Measurements from ENCODE around the gene MRPS18A.

Gene MRPS18A

DNA sequence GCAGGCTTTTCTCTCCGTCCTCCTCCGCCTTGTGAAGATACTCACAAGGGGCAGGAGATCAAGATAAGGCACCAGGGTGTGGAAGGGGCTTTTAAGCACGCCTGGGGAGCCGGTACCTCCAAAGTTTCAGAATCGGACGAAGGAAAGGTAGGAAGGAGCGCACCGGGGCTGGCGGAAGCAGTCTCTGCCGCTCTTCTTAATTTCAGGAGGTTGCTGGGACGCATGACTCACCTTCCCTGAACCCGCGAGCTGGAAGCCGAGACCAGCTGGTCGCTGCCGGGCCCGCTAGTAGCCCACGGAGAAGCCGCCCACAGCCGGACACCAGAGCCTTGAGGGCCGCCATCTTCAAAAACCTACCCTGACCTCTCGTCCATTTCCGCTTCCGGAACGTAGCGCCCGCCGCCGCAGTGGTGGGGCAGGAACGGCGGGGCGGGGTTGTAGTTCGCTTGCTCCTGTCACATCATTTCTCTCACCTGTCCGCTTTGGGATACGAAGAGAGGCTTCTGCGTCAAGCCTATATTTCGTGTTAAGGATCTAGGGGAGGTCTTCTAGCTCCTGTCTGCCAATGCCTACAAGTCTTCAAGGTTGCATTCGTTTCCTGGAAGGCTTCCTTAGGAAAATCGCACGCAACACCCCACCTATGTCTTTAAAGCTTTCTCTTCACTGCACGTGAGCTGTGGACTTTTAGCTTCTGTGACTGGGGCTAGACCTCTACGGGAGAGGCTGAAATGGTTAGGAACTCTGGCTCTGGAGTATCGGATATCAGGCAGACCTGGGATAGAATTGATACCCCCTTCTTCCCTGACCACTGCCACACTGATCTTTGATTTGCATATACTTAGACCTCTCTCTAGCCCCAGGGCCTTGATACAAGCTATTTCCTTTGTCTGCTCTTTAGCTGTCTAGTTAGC is at the start of gene MRPS18A:
Gene MRPS18A, minus strand, starts transcription at position 355 of the 911 bp plus-strand sequence. Its CDS starts 12 bp downstream, at position 343.
- DNase-seq: peak; percentile 84

DNA sequence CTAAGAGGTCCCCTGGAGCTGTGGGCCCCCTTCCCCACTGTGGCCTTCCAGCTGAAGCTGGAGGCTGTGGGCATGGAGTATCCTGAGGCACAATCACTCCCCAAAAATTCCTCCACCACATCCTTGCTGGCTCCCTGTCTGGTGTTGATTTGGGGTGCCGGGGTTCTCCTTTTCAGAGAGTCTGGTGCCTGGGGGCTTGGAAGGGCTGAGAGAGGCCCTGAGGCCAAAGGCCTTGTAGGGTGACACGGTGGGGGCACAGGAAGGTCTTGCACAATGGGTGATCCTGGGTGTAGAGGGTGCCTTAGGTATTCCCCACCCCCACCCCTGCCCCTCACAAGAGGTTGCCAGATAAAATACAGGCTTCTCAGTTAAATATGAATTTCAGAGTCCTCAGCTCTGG is 49.3 kb upstream of the MRPS18A start:
- DNase-seq: no peak

DNA sequence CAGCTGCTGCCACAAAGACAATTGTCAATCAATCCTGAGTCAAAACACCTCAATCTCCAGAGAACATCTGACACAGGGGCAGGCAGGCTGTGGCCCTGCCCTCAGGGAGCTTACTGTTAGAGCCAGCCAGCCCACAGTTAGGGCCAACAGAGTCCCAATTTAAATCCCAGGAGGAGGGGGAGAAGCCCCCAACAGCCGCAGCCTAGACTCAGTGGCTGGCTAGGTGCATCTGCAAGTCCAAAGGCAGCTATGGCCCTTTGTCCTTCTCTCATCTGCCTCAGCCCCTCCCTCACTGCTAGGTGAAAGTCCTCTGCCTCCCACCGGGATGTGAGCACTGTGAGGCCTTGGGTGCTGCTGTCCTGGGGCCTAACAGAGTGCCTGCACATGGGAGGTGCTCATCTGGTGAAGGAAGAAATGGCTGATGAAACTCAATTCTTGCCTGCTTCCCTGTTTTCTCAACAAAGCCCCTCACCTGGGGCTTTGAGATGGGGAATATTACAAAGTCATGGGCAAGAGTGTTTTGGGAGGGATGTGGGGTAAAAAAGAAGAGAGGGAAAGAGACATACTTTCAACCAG is 48.7 kb upstream of the MRPS18A start:
- DNase-seq: no peak

DNA sequence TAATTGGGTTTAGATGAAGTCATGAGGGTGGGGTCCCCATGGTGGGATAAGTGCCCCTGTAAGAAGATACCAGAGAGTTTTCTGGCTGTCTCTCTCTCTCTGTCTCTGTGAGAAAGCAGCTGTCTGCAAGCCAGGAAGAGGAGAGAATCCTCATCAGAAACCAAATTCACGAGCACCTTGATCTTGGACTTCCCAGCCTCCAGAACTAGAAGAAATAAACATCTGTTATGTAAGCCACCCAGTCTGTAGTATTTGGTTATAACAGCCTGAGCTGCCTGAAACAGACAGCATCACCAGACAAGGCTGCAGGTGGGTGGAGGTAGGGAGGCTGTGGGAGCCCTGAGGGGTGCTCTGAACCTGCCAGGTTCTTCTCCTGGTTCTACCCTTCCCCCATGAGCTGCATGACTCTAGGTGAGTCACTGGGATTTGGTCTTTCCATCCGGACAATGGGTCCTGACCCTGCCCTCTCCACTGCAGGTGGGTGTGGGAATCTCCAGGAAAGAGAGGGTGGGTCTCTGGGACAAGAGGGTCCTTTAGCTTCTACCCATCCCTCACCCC is 48.1 kb upstream of the MRPS18A start:
- no peak for DNase-seq

DNA sequence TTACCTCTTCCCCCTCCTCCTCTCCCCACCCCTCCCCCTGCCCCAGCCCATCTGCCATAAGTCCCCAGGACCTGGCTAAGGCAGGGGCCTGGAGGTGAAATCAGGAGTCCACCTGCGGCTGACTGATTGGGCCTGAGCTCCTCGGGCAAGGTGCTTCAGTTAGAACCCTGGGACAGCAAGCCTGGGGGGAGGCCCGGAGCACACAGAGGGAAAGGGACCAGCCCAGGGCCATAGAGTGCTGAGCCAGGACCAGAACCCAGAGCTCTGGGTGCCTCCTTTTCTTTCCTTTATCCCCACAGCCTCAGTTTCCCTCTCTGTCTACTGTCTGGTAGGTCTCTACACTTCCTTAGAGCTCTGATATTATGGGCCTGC is 46.7 kb upstream of the MRPS18A start:
- no peak for DNase-seq

DNA sequence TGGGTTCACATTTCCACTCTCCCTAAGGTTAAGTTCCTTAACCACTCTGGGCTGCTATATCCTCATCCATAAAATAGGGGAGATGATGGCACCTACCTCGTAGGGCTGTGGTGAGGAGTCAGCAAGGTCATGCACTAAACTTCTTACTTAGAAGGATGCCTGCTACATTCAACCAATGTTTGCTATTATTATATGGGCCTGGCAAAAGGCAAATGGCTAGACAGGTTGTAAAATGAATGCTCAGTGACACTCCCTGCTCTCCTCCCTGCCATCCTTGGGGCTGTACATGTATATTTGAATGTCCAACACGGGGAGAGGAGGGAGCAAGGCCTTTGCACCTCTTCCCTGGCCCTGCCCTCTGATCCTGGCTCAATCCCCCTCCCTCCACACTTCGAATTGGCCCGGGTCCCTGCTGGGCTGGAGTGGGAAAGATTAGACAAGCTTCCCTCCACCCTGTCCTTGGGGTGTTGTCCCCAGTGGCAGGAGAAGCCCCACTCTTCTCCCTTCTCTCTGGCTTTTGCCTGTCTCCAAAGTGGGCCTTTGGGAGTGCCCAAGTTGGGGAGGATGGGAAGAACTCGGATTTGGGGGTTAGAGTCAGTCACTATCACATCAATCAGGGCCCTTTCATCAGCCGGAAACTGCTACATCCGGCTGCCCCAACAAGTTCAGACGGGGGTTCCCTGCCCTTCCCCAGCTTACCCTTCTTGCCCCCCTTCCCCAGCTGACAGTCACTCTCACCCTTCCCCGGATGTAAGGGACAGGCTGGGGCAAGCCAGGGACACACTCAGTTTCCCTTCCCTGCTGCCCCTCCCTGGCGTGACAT is 46.1 kb upstream of the MRPS18A start:
- DNase-seq: no peak

DNA sequence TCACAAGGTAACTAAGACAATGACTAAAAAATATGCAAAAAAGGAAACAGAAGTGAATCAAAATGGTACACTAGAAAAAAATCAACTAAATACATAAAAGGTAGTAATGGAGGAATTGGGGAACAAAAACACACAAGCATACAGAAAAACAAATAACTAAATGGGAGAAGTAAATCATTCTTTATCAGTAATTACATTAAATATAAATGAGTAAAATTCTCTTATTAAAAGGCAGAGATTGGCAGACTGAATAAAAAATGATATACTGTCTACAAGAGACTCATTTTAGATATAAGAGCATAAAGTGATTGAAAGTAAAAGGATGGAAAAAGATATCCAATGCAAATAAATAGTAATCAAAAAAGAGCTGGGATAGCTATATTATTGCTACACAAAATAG is 43.0 kb upstream of the MRPS18A start:
- no peak for DNase-seq

DNA sequence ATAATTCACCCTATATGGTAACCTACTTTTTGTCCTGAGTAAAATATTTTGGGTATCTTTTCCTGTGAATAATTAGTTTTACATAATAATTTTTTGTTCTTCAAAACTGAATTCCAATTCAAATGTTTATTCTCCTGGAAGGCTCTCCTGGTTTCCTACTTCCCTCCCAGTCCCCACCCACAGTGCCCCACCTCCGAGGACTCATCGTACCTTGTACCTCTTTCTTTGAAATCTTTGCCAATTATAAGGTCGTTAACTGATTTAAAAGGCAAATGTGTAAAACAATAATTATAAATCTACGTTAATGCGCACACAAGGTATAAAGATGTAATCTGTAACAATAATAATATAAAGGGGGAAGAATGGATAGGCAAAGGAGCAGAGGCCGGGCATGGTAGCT is 41.9 kb upstream of the MRPS18A start:
- DNase-seq: no peak

DNA sequence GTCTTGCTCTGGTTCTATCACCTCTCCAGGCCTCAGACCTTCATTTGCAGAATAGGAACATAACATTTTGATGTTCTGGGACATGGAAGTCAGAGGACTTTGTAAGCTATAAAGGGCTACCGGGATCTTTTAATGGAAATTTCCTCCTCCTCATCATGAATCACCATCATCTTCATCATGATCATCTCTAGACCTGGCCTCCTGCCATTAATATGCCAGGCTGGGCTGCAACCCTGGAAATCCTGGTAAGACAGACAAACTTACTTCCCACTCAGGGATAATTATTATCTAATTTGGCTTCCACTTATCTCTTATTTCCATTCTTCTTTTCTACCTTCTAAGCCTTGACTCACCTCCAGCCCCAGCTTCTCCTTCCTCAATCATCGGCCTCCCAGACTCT is 41.0 kb upstream of the MRPS18A start:
- DNase-seq: no peak

DNA sequence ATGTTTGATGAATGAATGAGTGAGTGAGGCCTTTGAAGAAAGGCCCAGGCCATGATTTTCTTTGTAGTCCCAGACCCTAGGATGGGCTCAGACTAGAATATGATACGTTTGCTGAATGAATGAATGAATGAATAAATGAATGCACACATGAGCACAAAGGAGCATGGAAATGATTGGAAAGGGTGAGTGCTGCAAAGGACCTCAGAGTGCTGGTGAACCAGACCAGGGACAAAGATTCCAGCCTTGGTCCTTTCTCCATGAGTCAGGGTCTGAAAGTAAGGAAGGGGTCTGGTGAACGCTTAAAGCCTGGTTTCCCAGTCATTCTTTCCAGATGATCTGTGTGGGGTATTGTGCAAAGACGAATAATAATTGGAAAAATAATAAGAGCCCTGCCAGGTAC is 40.0 kb upstream of the MRPS18A start:
- DNase-seq: no peak

DNA sequence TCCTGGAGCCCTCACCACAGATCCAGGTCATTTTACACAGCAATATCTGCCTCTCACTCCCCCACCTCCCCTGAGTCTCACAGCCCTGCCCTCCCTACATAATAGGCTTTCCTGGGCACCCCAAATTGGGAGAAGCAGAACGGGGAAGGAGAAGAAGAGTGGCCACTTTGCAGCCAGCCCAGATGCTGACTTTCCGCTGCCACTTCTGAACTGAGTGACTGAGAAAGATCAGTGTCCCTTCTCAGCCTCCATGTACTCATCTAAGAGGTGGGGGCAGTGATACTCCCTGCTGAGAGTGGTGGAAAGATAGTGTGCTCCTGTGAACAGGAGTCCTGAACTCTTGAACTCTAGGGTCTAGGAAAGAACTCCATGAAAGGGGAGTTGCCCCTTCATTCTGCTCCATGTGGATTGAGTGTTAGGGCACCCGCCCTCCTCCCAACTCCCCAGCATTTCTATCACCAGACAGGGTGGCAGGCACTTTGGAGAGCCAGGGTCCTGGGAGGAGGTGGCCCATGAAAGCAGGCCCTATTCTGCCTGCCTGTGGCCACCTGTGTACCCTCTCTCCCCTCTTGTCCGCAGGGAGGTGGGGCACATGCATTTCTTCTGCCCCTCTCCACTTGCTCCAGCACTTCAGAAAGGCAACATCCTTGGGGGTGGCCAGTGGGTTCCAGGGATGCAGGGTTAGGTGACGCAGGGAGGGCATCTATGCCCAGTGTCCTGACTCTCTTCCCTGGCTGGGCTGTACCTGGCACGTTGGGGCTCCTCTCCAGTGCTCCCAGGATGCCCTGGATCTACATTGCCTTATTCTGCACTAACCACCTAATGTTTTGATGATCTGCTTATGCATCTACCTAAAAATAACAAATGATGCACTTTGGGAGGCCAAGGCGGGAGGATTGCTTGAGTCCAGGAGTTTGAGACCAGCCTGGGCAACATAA is 38.3 kb upstream of the MRPS18A start:
- no peak for DNase-seq

DNA sequence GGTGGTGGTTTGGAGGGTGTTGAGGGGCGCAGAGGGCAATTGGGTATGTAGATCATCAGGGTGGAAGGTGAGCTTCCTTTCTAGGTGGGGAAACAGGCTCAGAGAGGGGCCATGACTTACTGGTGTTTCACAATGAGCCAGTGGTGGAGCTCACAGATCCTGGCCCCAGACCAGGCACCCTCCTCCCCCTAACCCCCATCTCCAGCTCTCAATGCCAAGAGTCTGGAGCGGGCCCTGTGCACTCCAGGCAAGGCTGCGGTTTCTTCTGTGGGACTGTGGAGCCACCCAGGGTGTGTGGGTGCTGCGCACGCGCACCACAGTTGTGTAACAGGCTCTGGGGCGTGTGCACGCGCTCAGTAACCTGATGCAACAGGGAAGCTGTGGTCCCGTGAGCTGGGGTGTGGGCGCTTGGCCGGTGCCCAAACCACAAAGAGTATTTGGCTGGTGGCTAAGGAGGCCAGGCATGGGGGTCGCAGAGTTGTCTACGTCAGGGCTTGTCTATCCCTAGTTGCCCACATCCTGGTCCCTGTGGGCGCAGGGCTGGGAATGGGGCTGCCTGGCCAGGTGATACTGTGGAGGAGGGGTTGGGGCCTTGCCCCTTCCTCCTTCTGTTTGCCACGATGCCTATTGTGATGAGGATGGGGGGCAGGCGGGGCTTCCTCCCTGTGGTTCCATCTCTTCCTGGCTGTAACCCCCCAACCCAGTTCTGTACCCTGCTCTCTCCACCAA is 37.5 kb upstream of the MRPS18A start:
- DNase-seq: peak; percentile 54

DNA sequence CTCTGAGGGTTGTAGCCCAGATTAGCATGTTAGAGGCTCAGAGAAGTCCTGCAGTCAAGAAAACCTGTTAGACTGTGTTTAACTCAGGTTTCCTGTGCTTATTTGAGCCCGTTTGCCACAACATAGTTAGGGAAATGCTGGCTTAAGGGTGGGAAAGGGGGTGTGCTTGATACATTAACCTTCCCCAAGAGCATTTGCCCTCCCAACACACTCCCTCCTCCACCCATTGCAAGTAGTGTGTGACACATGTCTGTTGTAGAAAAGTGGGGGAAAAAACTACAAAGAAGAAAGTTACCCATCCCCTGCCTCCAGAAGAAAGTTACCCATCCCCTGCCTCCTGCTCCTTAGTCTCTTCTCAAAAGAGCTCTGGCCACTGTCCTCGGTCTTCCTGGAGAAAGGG is 36.8 kb upstream of the MRPS18A start:
- no peak for DNase-seq

DNA sequence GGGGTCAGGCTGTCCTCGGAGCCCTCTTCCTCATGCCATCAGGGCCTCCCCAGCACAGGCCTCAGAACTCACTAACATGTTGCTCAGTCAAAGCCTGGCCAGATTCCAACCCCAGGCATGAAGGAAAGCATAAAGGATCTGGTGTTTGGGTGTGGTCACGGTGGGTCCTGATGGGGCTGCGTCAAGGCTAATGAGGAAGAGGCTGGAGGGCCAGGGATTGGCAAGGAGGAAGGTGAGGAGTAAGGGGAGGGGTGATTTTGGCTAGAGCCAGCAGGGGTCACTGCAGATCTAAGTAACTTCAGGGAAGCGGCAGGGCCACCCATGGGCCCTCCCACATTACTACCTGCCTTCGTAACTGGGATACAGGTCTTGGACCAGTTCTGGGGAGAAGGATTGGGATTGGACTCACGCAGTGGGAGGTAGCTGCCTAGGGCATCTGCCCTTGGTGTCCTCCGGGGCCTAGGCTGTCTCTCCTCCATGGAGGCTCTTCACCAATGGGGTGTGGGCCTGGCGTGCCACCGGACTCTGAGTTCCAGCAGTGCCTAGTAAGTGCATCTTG is 36.2 kb upstream of the MRPS18A start:
- DNase-seq: peak; percentile 76

DNA sequence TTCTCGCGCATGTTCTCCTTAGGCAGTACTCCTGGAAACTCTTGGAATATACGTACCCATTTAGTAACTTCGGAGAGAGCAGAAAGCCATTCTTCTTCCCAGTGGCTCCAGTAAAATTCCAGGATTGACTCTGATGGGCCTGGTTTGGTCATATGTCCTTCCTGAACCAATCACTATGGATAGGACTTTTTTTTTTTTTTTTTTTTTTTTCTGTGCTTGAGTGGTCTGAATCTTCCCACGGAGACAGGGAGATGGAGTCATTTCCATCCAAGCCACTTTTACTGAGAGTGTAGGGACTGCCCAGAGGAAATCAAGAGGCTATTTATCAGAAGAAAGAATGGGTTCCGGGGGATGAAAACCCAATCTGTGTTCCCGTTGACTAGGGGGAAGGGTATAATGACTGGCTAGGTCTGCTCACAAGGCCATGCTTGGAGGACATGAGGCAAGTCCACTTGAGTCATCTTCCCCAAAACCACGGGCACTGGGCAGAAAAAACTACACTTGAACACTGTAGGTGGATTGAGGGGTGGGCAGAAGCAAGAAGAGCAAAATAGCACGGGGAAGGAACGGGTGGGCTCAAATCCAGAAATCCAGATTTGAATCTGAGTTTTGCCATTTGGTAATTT is 35.4 kb upstream of the MRPS18A start:
- no peak for DNase-seq

DNA sequence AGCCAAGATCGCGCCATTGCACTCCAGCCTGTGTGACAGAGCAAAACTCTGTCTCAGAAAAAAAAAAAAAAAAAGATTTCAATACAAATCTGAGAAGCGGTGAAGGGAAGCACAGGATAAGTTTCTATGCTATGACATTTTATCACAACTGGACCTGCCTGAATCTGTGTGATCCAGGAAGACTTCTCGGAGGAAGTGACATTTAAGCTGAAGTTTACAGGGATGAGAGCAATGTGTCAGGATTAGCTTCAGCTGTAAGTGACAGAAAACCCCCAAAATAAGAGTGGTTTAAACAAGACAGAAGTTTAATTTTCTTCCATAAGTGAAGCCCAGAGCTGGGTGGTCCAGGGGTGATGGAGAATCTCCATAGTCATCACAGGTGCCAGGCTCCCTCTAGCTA is 33.4 kb upstream of the MRPS18A start:
- no peak for DNase-seq

DNA sequence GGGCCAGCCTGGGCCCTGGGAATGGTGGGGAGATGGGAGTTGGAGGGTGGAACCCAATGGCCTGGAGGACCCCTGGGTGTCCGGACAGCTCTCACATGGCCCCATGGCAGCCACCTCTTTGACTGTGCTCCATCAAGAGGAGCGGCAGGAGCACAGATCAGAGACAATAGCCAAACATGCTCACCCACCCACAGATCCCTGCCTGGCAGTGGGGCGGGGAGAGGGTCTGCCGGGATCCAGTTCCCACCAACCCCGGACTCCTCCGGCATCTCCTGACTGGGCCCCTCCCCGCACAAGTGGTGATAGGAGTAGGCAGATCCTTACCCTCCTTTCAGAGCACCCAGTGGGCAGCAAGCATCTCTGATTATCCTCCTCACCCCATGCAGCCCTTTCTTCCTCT is 31.9 kb upstream of the MRPS18A start:
- no peak for DNase-seq

DNA sequence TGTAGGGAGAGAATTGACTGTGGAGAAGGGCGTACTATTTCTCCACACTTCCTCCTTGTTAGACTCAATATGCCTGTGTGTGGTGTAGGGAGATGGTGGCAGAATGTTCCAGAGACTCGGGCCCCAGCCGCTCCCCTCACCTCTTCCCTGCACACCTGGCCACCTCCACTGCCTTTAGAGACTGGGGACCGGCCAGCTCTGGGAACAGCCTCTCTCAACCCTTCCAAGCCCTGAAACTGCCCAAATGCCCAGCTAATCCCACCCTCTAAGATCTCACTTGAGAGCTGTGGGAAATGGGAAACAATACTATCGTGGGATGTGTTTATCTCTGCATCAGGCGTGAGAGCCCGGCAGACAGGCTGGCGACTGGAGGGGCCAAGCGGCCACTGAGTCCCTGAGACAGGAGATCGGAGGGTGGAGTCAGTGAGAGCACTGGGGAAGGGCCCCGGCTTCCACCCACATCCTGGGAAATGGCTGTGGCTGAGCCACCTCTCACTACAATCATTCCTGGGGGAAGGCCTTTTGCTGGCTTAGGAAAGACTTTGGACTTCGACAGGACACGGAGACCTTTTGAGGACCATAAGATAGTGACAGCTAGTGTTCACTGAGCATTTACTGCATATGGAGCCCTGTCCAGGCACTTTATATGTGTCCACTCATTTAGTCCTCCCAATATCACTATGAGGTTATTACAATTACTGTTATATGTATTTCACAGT is 31.0 kb upstream of the MRPS18A start:
- no peak for DNase-seq

DNA sequence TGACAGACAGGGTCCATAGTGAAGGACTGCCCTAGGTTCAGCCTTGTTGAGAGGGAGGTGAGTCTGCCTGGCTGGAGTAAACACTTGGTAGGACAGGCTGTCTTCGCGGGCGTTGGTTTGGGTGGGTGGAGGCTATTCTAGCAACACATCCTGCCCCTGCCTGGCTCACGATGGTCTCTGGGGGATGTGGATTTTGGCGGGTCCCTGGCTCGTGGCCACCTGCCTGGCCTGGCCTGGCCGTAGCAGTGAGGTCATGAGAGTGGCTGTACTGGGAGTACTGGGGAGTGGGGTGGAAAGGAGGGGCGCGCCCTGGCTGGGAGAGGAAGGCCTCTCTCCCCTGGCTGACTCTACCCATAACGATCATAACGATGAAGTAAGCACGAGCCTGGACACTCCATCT is 30.2 kb upstream of the MRPS18A start:
- DNase-seq: no peak

DNA sequence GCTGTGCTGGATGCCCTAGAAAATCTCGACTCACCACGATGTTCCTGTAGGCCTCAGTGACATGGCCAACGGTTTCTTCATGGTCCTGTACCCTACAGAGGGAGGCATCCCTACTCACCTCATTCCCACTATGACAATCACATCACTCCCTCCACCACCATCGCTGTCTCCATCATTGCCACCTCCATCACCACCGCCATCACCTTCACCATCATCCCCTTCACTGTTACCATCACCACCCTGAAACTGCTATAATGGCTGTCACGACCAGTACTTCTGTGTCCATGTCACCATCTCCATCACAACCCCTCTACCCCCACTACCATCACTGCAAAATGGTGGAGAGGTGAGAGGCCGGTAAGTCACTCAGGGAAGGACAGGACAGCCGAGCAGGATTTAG is 29.8 kb upstream of the MRPS18A start:
- no peak for DNase-seq

Data from eye (tissue), 1 donor.